ENCODE data around the gene CA10. TPM values are rescaled to one million over a fixed set of nuclear protein-coding genes. Genes with fewer than 3 reads are reported as not detected.

CA10 gene
- total RNA-seq, 1 experiment from 2014 or later, result 0.46 TPM

DNA sequence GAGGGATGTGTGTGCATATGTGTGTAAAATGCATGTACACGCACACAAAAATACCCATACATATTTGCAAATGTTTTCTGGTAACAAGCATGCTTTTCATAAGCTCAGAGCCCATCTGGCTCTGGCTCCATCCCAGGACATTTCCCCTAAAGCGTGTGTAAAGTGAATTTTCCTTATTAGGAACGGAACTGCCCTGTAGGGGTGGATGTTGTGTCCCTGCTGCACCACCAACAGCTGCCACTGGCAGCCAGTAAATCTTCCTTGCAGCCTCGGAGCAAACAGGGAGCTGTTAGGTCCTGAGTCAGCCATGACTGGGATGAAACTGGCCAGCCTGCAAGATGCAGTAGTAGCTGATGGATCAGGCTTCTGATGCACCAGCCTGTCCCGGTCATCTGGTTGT, 504.6 kb downstream of the CA10 start:
- peaks cover 2% of the 10 kb centered on the region for H3K27me3 Mint-ChIP-seq (ENCODE audit: low read depth)
- no peak overlapping the region for H3K9ac ChIP-seq (ENCODE audit: extremely low read depth, insufficient read length, low read length)
- no peaks in the 10 kb centered on the region for H3K23me2 ChIP-seq (ENCODE audit: insufficient read length, low read depth, low read length, poor library complexity, severe bottlenecking)
- H4K20me1 ChIP-seq (ENCODE audit: control insufficient read depth, insufficient read depth, insufficient read length), result no peaks in the 10 kb centered on the region
- H3K27ac ChIP-seq (ENCODE audit: insufficient read length, low read depth, low read length), result no peak overlapping the region
- no peak overlapping the region for H4K91ac ChIP-seq (ENCODE audit: insufficient read length, low read depth, low read length)
- H3K79me2 ChIP-seq (ENCODE audit: insufficient read depth, low read length), result no peaks in the 10 kb centered on the region
- TF ChIP-seq, protein P1, sequence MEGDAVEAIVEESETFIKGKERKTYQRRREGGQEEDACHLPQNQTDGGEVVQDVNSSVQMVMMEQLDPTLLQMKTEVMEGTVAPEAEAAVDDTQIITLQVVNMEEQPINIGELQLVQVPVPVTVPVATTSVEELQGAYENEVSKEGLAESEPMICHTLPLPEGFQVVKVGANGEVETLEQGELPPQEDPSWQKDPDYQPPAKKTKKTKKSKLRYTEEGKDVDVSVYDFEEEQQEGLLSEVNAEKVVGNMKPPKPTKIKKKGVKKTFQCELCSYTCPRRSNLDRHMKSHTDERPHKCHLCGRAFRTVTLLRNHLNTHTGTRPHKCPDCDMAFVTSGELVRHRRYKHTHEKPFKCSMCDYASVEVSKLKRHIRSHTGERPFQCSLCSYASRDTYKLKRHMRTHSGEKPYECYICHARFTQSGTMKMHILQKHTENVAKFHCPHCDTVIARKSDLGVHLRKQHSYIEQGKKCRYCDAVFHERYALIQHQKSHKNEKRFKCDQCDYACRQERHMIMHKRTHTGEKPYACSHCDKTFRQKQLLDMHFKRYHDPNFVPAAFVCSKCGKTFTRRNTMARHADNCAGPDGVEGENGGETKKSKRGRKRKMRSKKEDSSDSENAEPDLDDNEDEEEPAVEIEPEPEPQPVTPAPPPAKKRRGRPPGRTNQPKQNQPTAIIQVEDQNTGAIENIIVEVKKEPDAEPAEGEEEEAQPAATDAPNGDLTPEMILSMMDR (conservative IDR thresholded peaks at IDR 0.05), result peak; percentile 38; the same call in 2 of the 3 replicates
- H3K4me1 ChIP-seq (ENCODE audit: insufficient read depth, low read length), result no peaks in the 10 kb centered on the region
- no peak overlapping the region for H2BK15ac ChIP-seq (ENCODE audit: low read depth, low read length)
- no peak overlapping the region for H3K14ac ChIP-seq (ENCODE audit: insufficient read depth, low read length)
- no peaks in the 10 kb centered on the region for H3K27me3 ChIP-seq (ENCODE audit: insufficient read depth, low read length)
- no peak overlapping the region for H3K4ac ChIP-seq (ENCODE audit: low read depth, low read length)
- H4K8ac ChIP-seq (replicated peaks; ENCODE audit: insufficient read length, low read depth, low read length), result no peak overlapping the region
- H3K79me1 ChIP-seq (ENCODE audit: insufficient read depth, low read depth, low read length, poor library complexity, severe bottlenecking), result no peaks in the 10 kb centered on the region
- H3K9me3 Mint-ChIP-seq, result no peaks in the 10 kb centered on the region
- H2BK120ac ChIP-seq (ENCODE audit: low read depth, low read length, poor library complexity, severe bottlenecking), result no peak overlapping the region
- H3K36me3 Mint-ChIP-seq (ENCODE audit: insufficient read depth in 1 of 3, low read depth in 3 of 3), result no peaks in the 10 kb centered on the region
- no peak overlapping the region for H2AK5ac ChIP-seq (ENCODE audit: insufficient read length, low read length)
- peak; percentile 67 for DNase-seq
- no peak overlapping the region for H2BK20ac ChIP-seq (ENCODE audit: low read depth, low read length, poor library complexity, severe bottlenecking)
- no peak overlapping the region for H3K23ac ChIP-seq (ENCODE audit: insufficient read length, low read depth, low read length)
- no peaks in the 10 kb centered on the region for H3K9me3 ChIP-seq (ENCODE audit: control insufficient read depth, low read depth, low read length)
- no peak overlapping the region for H3K4me3 Mint-ChIP-seq
- no peak overlapping the region for H4K5ac ChIP-seq (ENCODE audit: insufficient read length, low read depth, low read length)
- no peak overlapping the region for H2BK12ac ChIP-seq (ENCODE audit: insufficient read length, low read depth, low read length)
- no peak overlapping the region for H2AFZ ChIP-seq (ENCODE audit: low read length)
- H3K4me1 Mint-ChIP-seq, result peaks cover 2% of the 10 kb centered on the region in 2 experiments; a peak in 1 of 4 replicates
- no peak overlapping the region for H3K4me2 ChIP-seq (ENCODE audit: insufficient read depth, insufficient read length, low read length)
- no peak overlapping the region for H3K18ac ChIP-seq (ENCODE audit: insufficient read length, low read depth, low read length)
- H3K27ac Mint-ChIP-seq, result no peak overlapping the region; a peak in 1 of 7 replicates
- WGBS (ENCODE audit: extremely low coverage, insufficient read length, low lambda C conversion rate), result no CpG with 5 or more reads among the region's 5 CpGs
- H3T11ph ChIP-seq (ENCODE audit: low read length), result no peak overlapping the region
- H2BK5ac ChIP-seq (ENCODE audit: insufficient read length, low read length), result no peak overlapping the region
- no peak overlapping the region for H3K56ac ChIP-seq (ENCODE audit: insufficient read length, low read depth, low read length)

All from H9 (cell line).